Stimulated activated CD4-positive, alpha-beta T cell treated with anti-CD3 and anti-CD28 coated beads, Interleukin-2, amount 100 ng/mL, for 24 hours (primary cell): ENCODE results near the gene LIN52.

Experiments
- DNase-seq, 2 donors: peaks; one replicate each; pipeline ENCODE4 v3.0.0-alpha.2; 2020

Gene LIN52

GRCh38 chr14:74238974-74239847, 154.5 kb downstream of the LIN52 start, which contains the start of gene VSX2:
VSX2 (plus strand) TSS chr14:74239449; CDS start chr14:74239562, 113 bp downstream.
- DNase-seq: no peak

GRCh38 chr14:74239848-74240793, 155.4 kb downstream of the LIN52 start:
- DNase-seq: peak in 1 of 2 donors; percentile 16

- peak in 1 of 2 donors; percentile 24 for DNase-seq
These were observed 156.3 kb downstream of the LIN52 start for GRCh38 chr14:74240794-74241651.

- DNase-seq: no peak
These were observed 156.9 kb downstream of the LIN52 start for GRCh38 chr14:74241652-74242017.

GRCh38 chr14:74242021-74242779, 157.4 kb downstream of the LIN52 start:
- DNase-seq: no peak

GRCh38 chr14:74242780-74243042, 158.0 kb downstream of the LIN52 start:
- no peak for DNase-seq

- no peak for DNase-seq
These were observed 158.3 kb downstream of the LIN52 start for GRCh38 chr14:74243051-74243450.

GRCh38 chr14:74244115-74244514, 159.4 kb downstream of the LIN52 start:
- no peak for DNase-seq

GRCh38 chr14:74245292-74245691, 160.5 kb downstream of the LIN52 start:
- no peak for DNase-seq

GRCh38 chr14:74246542-74246941, 161.8 kb downstream of the LIN52 start:
- no peak for DNase-seq

- no peak for DNase-seq
These were observed 163.3 kb downstream of the LIN52 start for GRCh38 chr14:74248017-74248416.

- DNase-seq: no peak
These were observed 164.9 kb downstream of the LIN52 start for GRCh38 chr14:74249433-74250375.
